ENCODE measurements around the gene BBS9.

The BBS9 gene

DNA sequence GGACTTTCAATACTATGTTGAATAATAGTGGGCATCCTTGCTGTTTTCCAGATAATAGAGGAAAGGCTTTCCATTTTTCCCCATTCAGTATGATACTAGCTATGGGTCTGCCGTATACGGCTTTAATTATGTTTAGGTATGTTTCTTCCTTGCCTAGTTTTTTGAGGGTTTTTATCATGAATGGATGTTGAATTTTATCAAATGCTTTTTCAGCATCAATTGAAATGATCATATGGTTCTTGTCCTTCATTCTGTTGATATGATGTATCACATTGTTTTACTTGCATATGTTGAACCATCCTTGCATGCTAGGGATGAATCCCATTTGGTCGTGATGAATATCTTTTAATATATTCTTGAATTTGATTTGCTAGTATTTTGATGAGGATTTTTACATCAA lies 11.0 kb upstream of the BBS9 start:
- no peak for FAIRE-seq
- no peak for DNase-seq (ENCODE audit: insufficient read length, low spot score)

DNA sequence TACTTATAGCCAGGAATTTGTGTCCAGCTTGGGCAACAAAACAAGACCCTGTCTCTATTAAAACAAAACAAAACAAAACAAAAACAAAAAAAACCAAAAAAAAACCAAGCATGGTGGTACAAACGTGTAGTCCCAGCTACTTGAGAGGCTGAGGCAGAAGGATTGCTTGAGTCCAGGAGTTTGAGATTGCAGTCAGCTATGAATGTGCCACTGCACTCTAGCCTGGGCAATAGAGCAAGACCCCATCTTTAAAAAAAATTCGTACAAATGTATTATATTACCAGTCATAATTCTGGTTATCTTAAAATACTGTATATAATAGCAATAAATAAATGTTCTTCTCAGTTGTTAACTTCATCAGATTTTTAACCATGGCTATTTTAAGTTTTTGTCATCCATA lies 2.3 kb upstream of the BBS9 start:
- no peak for FAIRE-seq
- DNase-seq (ENCODE audit: insufficient read length, low spot score): no peak

DNA sequence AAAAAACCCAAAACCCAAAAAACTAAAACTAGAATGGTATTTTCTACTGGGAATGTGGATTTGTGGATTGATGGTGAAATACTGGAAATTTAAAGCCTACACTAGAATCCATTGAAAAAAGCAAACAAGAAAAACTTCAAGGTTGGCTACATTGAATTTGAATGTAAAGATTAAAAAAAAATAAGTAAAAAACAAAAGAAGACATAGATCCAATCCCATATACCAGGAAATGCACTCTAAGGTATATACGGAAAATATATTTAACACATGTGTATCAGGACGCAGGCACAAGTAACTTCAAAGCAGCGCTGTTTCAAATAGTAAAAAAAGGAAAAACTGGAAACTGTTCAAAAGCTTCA lies 754 bp upstream of the BBS9 start:
- no peak for FAIRE-seq
- DNase-seq (ENCODE audit: insufficient read length, low spot score): no peak

DNA sequence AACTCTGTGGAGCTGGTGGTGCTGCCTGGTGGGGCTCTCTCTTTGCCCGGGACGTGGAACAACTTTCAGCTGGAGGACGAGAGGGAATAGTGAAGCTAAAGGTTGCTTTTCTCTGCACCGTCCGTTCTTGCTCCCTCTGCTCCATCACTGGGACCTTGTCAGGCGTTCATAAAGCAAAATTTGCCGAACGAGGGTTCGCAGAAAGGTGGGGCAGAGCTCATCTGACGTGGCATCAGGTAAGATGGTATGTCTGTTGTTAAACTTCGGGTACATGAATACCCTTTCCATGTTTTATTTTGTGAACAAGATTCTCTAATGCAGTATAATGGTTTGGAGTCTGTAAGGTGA lies 416 bp downstream of the BBS9 start:
- DNase-seq (ENCODE audit: insufficient read length, low spot score) (no peak), FAIRE-seq (no peak)

DNA sequence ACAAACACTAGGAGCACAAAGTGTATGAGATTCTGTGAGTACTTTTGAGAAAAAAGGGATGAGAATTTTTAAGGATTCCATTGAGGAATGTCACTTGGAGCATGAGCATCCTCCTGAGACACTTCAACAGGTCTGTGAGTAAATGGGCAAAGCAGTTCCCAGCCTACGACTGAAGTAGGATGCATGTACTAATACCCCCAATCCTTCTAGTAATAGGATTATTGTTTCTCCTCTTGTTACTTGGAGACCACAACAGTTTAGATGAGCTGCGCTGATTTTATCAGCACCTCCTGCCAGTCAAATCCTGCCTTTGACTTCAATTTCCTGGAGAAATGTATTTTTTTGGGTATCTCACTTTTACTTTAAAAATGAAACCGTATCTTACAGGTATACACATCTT lies 820 bp downstream of the BBS9 start:
- peak; percentile 20 for DNase-seq (ENCODE audit: insufficient read length, low spot score)
- no peak for FAIRE-seq

DNA sequence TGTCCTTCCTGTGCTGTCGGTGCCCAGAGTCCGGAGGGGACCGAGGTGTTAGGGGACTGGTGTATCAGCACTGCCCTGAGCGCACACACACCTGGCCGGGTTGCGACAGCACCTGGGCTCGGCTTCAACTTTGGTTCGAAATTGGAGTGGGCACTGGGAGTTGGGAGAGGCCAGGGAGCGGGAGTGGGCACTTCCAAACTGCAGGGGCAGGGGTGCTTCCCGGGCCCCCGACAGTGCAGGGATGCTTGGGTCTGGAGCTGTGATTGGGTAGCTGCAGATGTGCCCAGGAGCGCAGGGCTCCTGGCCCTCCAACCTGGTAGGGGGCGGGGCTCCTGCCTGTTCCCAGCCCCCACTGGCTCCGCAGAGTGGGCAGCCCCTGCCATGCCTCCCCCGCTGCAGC lies 7.7 kb downstream of the BBS9 start:
- FAIRE-seq: no peak
- no peak for DNase-seq (ENCODE audit: insufficient read length, low spot score)

DNA sequence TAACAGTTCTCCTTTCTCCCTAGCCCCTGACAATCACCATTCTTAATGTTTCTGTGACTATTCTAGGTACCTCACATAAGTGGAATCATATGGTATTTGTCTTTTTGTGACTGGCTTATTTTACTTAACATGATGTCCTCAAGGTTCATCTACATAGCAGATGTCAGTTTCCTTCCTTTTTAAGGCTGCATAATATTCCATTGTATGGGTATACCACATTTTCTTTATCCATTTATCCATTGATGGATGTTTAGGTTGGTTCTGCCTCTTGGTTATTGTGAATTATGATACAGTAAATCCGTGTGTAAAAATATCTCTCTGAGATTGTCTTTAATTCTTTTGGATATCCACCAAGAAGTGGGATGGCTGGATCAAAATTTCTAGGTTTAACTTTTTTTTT lies 13.2 kb downstream of the BBS9 start:
- DNase-seq (ENCODE audit: insufficient read length, low spot score) (no peak), FAIRE-seq (no peak)

DNA sequence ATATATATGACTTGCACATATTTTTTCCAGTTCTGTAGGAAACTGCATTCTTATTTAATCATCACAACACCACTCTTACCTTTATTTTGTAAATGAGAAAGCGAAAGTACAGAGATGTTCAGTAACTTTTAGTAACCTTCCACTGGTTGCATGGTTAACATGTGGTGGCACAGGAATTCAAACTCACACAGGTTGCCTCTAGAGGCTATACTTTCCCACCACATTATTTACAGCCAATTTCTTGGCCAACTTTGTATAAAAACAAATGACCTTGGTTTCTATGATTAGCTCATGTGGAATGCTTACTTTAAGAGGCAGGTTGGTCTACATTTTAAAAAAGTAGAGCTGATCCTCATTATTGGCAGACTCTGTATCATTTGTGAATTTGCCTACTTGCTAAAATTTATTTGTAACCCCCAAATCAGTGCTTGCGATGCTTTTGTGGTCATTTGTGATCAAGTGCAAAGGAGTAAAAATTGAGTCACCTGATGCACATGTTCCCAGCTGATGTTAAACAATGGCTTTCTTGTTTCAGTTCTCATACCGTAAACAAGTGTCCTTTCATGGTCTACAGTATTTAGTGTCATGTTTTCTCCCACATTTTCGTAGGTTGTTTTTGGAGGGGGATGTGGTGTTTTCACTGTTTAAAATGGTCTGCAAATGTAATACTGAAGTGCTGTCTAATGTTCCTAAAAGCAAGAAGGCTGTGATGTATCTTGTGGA lies 14.8 kb downstream of the BBS9 start:
- DNase-seq (ENCODE audit: insufficient read length, low spot score): no peak
- FAIRE-seq: no peak

DNA sequence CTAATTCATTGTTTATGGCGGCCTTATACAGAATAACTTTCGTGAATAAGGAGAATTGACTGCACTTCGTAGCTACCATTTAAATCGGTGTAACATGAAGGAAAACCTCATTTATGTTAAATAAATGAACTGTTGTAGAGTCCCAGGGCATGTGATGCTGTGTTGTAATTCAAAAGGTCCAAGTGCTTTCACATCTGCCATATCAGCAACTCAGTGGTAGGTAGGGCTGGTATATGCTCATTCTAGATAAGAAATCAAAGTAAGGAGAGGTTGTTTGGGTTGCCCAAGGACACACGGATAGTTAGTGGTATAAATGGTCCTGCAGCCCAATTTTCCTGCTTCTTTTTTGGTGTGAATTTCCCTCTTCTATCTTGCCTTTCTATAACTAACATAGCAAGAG lies 15.8 kb downstream of the BBS9 start:
- FAIRE-seq (no peak), DNase-seq (ENCODE audit: insufficient read length, low spot score) (no peak)

DNA sequence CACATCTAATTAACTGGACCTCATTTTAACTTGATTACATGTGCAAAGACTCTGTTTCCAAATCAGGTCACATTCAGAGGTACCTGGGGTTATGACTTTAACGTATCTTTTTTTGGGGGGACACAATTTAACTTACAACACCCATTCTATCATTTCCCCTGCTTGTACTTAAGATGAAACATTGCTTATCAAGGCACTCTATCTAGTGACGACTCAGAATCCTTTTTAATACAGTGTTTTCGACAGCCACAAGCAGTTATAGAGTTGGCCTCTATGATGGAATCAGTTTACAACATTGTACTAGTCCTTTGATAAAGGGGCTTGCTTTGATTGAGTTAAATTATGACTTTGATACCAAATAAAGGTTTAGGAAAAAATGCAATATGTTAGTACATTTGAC lies 22.7 kb downstream of the BBS9 start:
- DNase-seq (ENCODE audit: insufficient read length, low spot score) (no peak), FAIRE-seq (no peak)

DNA sequence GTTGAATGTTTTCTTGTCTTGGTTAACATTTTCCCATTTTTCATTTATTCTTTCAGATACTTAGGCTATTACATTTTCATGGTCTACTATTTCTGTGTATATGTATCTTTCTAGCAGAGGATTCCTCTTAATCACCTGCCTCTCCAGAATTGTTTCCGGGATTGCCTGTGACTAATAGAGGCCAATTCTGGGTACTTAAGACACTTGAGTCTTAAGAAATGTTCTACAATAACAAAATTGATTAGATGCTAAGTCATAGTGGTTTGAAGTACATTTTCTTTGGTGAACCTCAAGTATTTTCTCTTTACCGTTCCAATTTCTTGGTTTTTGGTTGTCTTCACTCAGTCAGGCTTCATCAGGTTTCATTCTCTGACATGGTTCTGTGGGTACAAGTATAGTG lies 26.4 kb downstream of the BBS9 start:
- no peak for DNase-seq (ENCODE audit: insufficient read length, low spot score)
- FAIRE-seq: no peak

DNA sequence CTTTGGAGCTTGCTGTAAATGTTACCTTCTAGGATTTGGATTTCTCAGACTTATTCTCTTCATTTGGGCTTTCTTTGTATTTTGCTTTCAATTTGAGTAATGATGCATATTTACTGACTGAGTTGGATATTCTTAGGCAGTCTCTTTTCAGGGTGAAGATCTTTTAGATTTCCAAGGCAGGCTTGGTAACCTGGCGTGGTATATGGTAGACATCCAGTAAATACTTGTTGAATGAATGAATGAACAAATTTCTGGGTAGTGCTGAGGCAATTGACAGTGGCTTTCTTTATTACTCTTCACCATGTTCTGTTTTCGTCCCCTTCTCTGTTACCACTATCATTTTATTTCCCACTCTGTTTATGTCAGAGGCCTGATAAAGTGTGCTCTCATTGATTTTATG lies 27.1 kb downstream of the BBS9 start:
- FAIRE-seq (no peak), DNase-seq (ENCODE audit: insufficient read length, low spot score) (no peak)

DNA sequence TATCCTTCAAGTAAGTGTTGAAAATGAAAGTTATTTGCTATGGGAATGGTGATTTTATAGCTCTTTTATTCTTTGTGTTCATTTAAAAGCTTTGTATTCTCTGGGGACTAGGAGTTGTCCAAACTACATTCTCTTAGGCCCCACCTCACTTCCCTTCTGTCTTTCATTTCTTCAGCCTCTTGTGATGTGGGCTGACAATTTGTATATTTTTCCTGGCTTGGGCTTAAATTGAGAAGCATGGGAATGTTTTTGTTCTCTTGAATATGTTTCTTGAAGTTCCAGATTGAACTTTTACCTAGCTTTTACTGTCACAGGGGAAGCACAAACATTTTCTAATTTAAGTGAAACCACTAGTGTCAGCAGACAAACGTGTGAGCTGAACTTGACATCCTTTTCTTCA lies 27.9 kb downstream of the BBS9 start:
- DNase-seq (ENCODE audit: insufficient read length, low spot score) (no peak), FAIRE-seq (no peak)

DNA sequence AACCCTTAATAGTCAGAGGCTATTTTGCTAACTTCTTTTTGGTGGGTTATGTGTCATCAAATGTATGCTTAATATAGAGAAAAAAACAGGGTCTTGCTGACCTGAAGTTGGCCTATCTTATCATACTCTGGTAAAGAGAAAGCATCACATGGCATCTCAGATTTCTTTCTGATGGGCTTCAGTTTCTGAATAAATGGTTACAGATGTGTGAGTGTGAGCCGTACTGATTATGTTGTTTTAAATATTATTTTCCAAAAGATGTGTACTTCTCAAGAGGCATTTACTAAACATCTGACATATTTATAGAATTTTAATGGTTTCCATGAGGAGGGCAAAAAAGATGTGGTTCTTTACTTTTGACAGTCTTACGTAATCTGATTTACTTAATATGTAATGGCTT lies 28.4 kb downstream of the BBS9 start:
- no peak for DNase-seq (ENCODE audit: insufficient read length, low spot score)
- FAIRE-seq: no peak

DNA sequence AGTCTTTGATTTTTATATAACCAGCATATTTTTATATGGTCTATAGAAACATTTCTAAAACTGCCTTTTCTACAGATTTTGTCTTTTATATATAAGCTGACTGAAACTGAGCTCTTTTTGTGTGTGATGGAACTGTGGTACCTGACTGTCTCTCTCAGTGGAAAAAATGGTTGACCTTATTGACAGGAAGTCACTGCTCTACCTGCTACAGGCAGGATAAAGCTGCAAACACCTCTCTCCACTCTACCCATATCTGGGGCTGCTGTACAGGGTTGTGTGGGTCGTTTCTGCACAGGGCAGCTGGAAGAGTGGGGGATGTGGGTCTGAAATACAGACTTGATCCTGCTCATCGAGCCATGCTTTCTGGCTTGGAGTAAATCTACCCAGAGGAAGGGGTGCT lies 48.5 kb downstream of the BBS9 start:
- DNase-seq (ENCODE audit: insufficient read length, low spot score) (no peak), FAIRE-seq (no peak)

DNA sequence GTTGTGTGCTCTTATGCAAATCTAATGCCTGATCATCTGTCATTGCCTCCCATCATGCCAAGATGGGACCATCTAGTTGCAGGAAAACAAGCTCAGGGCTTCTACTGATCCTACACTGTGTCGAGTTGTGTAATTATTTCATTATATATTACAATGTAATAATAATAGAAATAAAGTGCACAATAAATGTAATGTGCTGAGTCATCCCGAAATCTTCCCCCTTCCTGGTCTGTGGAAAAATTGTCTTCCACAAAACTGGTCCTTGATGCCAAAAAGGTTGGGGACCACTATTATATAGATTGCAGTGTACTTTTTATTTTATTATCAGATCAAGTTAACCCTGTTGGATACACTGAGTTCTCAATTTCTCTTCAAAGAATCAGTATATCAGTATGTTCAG lies 50.2 kb downstream of the BBS9 start:
- no peak for DNase-seq (ENCODE audit: insufficient read length, low spot score)
- FAIRE-seq: no peak

DNA sequence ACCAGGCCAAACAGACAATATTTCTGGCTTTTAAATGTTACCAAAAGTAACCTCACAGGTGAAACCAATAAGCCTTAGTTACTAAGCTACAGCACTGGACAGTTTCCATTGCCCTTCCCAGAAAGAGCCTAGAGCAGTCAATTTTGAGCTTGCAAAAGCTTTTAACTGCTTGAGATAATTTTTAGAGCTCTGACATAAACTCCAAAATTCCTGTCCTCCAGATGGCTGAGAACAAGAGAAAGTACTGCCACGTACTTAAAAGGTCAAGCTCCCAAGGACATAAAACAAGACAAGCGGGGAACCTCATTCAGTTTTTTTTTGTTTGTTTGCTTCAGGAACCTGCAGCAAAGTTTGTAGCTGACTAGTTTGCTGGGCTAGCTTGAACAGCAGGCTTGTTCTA lies 54.1 kb downstream of the BBS9 start:
- FAIRE-seq: no peak
- DNase-seq (ENCODE audit: insufficient read length, low spot score): no peak

DNA sequence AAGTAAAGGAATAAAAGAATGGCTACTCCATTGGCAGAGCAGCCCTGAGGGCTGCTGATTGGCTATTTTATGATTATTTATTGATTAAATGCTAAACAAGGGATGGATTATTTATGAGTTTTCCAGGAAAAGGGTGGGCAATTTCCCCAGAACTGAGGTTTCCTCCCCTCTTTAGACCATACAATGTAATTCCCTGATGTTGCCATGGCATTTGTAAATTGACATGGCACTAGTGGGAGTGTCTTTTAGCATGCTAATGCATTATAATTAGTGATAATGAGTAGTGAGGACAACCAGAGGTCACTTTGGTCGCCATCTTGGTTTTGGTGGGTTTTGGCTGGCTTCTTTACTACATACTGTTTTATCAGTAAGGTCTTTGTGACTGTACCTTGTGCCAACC lies 55.5 kb downstream of the BBS9 start:
- no peak for DNase-seq (ENCODE audit: insufficient read length, low spot score)
- FAIRE-seq: no peak

DNA sequence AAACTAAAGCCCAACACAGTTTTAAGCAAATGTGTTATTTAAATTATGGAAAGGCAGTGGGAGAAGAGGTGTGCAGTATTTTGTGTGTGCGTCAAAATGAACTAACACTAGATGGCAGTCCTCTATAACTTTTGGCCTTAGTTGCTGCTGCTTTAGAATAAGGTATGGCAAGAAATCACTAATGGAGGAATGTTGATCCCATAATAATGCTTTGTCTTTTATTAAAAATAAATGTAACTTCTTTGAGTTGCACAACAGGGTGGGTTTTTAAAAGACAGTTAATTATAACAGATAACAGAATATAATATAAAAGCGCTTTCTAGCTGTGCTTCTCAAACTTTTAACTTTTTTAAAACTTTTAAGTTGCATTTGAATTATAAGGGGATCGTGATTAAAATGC lies 56.4 kb downstream of the BBS9 start:
- FAIRE-seq: no peak
- peak; percentile 50 for DNase-seq (ENCODE audit: insufficient read length, low spot score)

DNA sequence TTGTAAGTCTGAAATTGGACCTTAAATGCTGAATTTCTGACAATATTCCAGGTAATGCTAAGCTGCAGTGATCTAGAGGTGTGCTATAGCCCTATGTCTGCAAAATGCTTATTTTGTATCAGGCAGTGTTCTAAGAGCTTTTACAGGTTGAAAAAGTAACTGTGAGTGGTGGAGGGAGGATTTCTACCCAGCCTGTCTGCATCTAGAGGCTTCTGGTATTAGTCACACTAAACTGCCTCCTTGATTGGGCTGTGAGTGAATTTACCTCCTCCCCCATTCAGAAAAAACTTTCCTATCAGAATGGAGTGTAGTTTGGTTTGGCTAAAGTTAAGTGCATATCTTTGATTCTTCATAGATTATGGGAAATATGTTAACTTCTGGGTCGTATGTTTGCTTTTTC lies 56.8 kb downstream of the BBS9 start:
- FAIRE-seq: no peak
- no peak for DNase-seq (ENCODE audit: insufficient read length, low spot score)

DNA sequence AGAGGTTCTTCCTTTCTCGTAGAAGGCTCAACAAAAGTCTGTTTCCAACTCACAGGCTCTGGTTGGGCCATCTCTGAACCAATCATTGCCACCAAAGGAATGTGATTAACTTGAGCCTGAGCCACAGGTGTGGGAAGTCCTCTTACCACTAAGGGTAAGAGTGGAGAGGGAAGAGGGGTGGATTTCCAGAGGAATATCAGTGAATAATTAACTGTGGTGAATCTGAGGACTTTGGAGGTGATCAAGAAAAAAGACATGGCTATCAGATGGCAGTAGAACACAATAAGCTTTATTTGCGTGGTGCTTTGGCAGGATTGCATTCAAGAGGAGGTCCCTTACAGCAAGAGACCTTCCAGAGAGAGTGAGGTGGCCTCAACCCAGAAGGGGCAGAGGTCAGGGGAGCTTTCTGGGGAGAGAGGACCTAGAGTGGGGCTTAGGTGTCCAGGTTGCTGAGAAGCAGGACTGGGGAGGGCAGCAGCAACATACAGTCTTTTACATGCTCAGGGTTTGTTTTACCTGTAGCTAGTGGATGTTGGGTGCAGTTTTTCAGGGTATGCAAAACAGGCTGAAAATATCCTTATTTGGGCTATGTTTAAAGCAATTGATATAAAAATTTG lies 61.4 kb downstream of the BBS9 start:
- DNase-seq (ENCODE audit: insufficient read length, low spot score): no peak
- no peak for FAIRE-seq

DNA sequence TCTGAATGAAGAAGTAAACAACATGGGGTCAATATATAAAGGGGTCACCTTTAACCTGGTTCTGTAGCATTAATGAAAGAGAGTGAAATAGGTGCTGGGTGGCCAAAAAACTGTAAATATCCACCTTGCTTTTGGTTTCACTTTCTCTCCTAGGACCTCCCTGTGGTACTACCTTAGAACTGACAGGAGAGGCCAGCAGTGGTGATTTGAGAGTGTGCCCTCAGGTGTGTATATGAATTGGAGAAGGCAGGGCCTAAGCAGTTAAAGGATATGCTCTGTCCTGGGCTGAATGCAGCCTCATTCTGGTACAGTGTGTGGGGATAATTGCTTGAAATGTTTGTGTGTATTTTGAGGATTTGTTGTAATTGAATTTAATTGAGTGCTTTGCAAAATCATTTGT lies 62.0 kb downstream of the BBS9 start:
- FAIRE-seq (no peak), DNase-seq (ENCODE audit: insufficient read length, low spot score) (no peak)

DNA sequence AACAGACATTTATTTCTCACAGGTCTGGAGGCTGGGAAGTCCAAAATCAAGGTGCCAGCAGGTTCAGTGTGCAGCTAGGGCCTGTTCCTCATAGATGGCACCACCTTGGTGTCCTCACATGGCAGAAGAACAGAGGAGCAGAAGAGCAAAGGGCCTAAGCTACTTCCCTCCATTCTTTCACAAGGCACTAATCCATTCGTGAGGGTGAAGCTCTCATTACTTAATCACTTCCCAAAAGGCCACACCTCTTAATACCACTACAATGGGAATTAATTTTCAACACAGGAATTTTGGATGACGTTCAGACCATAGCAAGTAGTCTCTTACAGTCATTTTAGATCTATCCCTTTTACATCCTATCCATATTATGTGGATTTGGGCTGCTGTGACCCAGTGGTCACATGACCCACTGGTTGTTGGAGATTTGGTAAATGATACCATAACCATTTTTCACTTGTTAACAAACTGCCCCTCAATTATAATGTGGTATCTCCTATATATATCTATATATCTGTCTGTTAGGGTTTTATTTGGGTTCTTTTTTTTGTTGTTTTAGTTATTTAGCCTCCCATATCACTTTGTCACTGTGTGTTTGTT lies 63.4 kb downstream of the BBS9 start:
- no peak for FAIRE-seq
- no peak for DNase-seq (ENCODE audit: insufficient read length, low spot score)
